Rectal smooth muscle tissue (tissue), 1 donor: Measurements from ENCODE around the gene SLC4A11.

Experiments
- H3K27ac ChIP-seq: one replicate; pipeline ENCODE4 v1.7.0; 2013; ENCODE audit warnings: low read depth, low read length, inconsistent platforms
- H3K27me3 ChIP-seq: one replicate; pipeline ENCODE4 v1.7.0; 2013; ENCODE audit warnings: low read length; ENCODE audit not compliant: control insufficient read depth, insufficient read depth
- H3K36me3 ChIP-seq: one replicate; pipeline ENCODE4 v1.7.0; 2013; ENCODE audit warnings: low read length; ENCODE audit not compliant: control insufficient read depth, insufficient read depth
- H3K4me1 ChIP-seq: one replicate; pipeline ENCODE4 v1.7.0; 2013; ENCODE audit warnings: low read length; ENCODE audit not compliant: control insufficient read depth, insufficient read depth
- H3K4me3 ChIP-seq: one replicate; pipeline ENCODE4 v1.7.0; 2013; ENCODE audit warnings: low read length
- H3K9ac ChIP-seq: one replicate; pipeline ENCODE4 v1.7.0; 2013; ENCODE audit warnings: low read length

Gene SLC4A11

DNA sequence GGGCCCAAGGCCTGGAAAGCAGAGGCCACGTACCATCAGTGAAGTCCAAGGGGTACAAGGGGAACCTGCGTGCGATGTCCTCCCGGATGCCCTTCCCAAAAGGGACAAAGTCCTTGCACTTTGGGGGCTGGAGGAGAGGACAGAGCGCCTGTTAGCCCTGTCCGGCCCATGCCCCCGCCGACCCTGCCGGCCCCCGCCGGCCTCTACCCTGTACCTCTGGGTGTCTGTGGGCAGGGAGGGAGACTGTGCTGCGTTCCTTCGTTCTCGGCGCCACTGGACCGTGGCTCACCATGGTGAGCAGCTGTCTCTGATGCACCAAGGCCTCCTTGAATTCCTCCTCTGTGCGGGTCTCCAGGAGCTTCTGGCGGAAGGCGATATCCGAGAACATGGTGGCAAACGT, 7.9 kb downstream of the SLC4A11 start:
- Histone ChIP-seq H3K4me1 (no peaks in the 10 kb centered on the region), H3K9ac (no peak overlapping the region), H3K27ac (no peak overlapping the region), H3K4me3 (no peak overlapping the region), H3K36me3 (no peaks in the 10 kb centered on the region), H3K27me3 (peaks cover 13% of the 10 kb centered on the region)

DNA sequence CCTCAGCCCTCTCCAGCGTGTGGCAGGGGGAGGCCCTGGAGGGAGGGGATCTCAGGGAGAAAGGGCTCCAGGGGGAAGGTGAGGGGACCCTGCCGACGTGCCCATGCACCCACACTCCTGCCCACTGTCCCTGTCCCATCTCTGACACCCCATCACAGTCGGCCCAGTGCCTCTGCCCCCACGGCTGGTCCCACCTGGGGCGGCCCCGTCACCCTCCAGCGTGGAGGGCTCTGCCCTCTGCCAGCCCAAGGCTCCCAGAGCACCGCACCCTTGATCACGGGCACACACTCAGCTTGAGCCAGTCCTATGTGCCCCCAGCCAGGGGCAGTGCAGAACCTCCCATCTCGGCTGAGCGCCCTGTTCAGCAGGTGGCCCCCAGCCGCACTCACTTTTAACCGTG, 9.2 kb downstream of the SLC4A11 start:
- no peak overlapping the region for H3K27ac ChIP-seq
- H3K4me1 ChIP-seq = no peaks in the 10 kb centered on the region
- H3K36me3 ChIP-seq = no peaks in the 10 kb centered on the region
- H3K9ac ChIP-seq = no peak overlapping the region
- peaks cover 5% of the 10 kb centered on the region for H3K27me3 ChIP-seq
- H3K4me3 ChIP-seq = no peak overlapping the region

DNA sequence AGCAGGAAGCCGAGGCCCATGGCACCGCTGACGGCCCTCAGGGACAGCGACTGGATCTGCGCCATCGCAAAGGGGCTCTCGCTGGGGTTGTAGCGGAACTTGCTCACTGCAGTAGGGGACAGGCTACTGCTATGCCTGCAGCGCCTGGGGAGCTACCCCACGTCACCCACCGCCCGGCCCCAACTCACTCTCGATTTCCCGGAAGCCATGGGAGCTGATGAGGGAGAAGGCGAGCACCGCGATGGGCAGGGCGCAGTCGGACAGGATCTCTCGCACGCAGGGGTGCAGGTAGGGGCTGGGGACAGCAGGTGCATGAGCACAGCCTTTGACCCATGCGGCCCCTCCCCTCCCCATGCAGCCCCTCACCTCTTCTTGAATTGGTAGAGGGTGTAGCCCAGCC, 9.8 kb downstream of the SLC4A11 start:
- H3K9ac ChIP-seq = no peak overlapping the region
- H3K4me1 ChIP-seq = no peaks in the 10 kb centered on the region
- no peak overlapping the region for H3K27ac ChIP-seq
- no peaks in the 10 kb centered on the region for H3K36me3 ChIP-seq
- no peaks in the 10 kb centered on the region for H3K27me3 ChIP-seq
- no peak overlapping the region for H3K4me3 ChIP-seq

DNA sequence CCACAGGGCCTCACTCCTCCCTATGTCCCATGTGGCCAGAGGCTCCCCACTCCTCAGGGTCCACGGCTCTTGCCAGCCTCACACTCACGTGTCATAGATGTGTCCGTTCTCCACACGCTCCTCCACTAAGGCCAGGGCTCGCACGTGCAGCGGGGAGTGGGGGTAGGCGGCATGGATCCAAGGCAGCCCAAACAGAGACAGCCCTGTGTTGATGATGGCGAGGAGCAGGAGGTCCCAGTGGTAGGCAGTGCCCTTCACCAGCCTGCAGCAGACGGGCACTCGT, 10.3 kb downstream of the SLC4A11 start:
- Histone ChIP-seq H3K4me3 (no peak overlapping the region), H3K36me3 (no peaks in the 10 kb centered on the region), H3K27ac (no peak overlapping the region), H3K9ac (no peak overlapping the region), H3K27me3 (no peaks in the 10 kb centered on the region), H3K4me1 (no peaks in the 10 kb centered on the region)

DNA sequence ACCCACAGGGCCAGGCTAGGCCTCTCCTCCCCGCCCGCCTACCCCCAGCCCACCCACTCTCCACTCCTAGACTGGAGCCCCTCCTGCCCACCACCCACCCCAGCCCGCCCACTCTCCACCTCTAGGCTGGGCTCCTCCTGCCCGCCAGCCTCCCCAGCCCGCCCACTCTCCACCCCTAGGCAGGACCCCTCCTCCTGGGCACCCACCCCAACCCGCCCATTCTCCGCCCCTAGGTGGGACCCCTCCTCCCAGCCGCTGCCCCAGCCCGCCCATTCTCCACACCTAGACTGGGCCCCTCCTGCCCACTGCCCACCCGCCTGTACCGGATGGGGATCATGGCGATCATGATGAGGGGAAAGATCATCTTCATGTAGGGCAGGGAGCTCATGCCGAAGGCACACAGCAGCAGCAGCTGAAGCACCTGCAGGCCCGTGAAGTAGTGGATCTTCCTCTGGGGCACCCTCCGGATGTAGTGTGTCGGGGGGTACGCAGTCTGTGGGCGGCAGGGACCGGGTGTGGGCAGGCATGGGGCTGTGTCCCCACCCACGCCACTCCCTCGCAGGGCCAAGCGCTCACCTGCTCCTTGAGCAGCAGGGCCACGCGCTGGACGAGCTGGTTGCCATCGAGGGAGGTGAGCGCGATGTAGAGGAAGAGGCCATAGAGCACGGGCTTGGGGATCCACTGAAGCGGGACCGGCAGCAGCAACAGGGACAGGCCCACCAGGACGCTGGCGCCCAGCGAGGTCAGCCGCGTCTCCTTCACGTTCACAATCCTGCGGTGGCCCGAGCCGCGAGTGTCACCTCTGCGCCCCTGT, 10.8 kb downstream of the SLC4A11 start:
- Histone ChIP-seq H3K36me3 (peaks cover 2% of the 10 kb centered on the region), H3K27ac (no peak overlapping the region), H3K4me3 (no peak overlapping the region), H3K4me1 (no peaks in the 10 kb centered on the region), H3K27me3 (no peaks in the 10 kb centered on the region), H3K9ac (no peak overlapping the region)

DNA sequence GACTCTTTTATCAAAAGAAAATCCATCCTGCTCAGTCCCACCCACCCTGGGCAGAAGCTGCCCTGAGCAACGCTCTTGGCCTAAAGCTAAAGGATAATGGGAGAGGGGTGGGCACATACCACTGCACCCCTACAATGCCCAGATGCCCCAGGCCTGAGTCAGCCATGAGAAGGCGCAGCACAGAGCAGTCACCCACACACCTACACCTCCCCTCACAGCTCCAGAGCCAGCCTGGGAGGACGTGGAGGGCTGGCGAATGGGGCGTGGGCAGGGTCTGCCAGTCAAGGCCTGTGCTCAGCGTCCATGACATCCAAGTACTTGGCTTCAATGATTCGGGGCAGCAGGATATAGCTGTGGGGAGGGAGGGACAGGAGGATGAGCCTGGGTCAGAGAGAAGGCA, 11.5 kb downstream of the SLC4A11 start:
- no peak overlapping the region for H3K9ac ChIP-seq
- H3K36me3 ChIP-seq = peaks cover 5% of the 10 kb centered on the region
- H3K27ac ChIP-seq = no peak overlapping the region
- no peaks in the 10 kb centered on the region for H3K4me1 ChIP-seq
- no peak overlapping the region for H3K4me3 ChIP-seq
- no peaks in the 10 kb centered on the region for H3K27me3 ChIP-seq

DNA sequence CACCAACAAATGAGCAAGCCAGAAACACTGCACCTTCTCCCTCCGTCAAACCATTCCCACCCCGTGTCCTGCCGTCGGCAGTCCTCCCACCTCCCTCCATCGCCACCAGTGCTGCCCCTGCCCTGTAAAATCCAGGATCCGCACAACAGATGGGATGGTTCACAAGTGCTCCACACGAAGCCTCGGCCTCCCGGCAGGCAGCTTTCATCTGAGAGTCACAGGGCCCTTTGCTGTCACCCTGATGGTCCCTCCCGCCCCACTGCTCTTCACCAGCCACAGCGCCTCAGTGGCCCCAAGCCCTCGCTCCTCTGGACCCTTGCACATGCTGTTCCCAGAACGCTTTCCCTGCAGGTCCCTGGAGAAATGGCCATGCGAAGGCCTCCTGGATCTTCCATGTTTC, 12.1 kb downstream of the SLC4A11 start:
- Histone ChIP-seq H3K9ac (no peak overlapping the region), H3K4me1 (no peaks in the 10 kb centered on the region), H3K27me3 (no peaks in the 10 kb centered on the region), H3K27ac (no peak overlapping the region), H3K4me3 (no peak overlapping the region), H3K36me3 (peaks cover 5% of the 10 kb centered on the region)

DNA sequence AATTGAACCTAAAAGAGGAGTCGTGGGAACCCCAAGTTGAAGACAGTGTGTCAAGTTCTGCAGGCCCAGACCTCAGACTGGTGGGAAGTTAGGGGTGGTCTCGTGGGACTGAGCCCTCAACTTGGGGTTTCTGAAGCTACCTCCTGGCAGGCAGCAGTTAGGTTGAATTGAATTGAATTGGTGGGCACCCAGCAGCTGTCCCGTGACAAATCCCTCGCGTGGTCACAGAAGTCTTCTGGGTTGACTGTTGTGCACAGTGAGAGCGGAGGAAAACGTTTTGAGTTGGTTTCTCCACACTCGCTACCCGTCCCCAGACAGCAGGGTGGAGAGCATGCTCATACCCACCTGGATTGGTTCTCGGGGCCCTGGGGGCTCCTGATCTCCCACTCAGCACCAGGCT, 12.9 kb downstream of the SLC4A11 start:
- Histone ChIP-seq H3K27ac (no peak overlapping the region), H3K4me3 (no peak overlapping the region), H3K36me3 (peaks cover 5% of the 10 kb centered on the region), H3K9ac (no peak overlapping the region), H3K27me3 (no peaks in the 10 kb centered on the region), H3K4me1 (no peaks in the 10 kb centered on the region)

DNA sequence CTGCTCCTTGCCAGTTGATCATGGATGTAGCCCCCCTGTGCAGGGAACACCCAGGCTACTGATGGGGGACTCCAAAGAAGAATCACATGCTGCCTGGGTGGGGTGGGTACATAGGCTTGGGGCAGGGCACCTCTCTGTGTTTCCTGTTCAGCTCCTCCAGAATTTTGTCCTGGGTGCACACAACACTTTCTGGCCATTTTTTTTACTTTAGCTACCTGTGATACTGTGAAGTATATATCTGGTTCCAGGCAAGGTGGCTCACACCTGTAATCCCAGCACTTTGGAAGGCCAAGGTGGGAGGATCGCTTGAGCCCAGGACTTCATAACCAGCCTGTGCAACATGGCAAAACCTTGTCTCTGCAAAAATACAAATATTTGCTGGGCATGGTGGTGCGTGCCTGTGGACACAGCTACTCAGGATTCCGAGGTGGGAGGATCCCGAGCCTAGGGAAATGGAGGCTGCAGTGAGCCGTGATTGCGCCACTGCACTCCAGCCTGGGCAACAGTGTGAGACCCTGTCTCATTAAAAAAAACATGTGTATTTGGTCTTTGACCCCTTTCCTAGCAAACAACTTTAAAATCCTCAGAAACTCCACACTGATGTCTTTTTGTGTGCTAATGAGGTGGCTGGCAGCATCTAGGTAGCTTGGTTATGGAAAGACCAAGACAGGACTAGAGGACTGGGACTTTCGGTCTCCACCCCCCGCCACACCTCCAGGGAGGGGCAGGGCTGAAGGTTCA, 14.1 kb downstream of the SLC4A11 start:
- Histone ChIP-seq H3K4me1 (no peaks in the 10 kb centered on the region), H3K9ac (no peak overlapping the region), H3K36me3 (peaks cover 5% of the 10 kb centered on the region), H3K27ac (no peak overlapping the region), H3K27me3 (no peaks in the 10 kb centered on the region), H3K4me3 (no peak overlapping the region)

DNA sequence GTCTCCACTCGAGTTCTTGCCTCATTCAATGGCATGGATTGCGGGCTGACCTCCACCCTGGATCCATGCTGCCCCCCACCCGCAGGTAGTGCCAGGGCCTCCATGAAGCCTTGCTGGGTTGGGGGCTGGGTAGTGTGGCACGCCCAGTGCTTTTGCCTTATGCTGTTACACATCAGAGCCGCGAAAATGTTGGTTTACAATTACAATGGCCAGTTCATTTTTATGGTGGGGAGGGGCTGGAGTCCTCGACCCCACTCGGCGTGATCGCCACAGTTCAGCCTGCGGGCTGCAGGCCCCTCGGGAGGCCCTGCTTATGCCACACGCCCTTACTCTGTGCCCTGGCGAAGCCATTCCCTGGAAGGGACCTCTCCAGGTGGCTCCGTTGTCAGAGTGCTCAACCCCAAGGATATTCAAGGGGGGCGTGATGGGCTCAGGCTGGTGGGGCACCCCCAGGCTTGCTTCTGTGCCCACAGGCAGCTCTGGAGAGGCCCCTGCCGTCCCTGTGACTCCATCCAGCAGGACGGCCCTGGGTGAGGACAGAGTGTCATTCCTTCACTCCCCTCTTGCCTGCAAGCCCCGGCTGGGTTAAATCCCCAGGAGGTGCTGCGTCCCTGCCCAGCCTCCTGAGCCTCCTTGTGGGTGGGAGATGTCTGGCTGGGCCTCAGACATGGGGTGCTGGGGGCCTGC, 14.9 kb downstream of the SLC4A11 start:
- H3K27ac ChIP-seq = no peak overlapping the region
- no peak overlapping the region for H3K4me3 ChIP-seq
- peaks cover 5% of the 10 kb centered on the region for H3K36me3 ChIP-seq
- no peaks in the 10 kb centered on the region for H3K4me1 ChIP-seq
- no peak overlapping the region for H3K9ac ChIP-seq
- no peaks in the 10 kb centered on the region for H3K27me3 ChIP-seq

DNA sequence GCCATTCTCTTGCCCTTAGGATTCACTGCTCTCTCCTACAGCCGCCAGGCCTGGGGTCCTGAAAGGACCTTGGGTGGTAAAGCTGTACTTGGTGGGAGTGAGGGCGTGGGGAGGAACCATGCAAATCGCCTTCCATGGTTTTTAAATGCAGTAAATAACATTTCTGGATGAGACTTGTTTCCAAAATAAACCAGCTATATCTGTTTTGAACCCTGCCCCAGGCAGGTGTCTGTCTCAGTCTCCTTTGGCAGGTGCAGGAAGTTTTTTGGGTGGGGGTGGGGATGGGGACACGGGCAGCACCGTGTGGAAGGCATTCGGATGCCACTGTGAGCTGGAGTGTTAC, 15.4 kb downstream of the SLC4A11 start:
- no peak overlapping the region for H3K27ac ChIP-seq
- no peaks in the 10 kb centered on the region for H3K4me1 ChIP-seq
- peaks cover 5% of the 10 kb centered on the region for H3K36me3 ChIP-seq

DNA sequence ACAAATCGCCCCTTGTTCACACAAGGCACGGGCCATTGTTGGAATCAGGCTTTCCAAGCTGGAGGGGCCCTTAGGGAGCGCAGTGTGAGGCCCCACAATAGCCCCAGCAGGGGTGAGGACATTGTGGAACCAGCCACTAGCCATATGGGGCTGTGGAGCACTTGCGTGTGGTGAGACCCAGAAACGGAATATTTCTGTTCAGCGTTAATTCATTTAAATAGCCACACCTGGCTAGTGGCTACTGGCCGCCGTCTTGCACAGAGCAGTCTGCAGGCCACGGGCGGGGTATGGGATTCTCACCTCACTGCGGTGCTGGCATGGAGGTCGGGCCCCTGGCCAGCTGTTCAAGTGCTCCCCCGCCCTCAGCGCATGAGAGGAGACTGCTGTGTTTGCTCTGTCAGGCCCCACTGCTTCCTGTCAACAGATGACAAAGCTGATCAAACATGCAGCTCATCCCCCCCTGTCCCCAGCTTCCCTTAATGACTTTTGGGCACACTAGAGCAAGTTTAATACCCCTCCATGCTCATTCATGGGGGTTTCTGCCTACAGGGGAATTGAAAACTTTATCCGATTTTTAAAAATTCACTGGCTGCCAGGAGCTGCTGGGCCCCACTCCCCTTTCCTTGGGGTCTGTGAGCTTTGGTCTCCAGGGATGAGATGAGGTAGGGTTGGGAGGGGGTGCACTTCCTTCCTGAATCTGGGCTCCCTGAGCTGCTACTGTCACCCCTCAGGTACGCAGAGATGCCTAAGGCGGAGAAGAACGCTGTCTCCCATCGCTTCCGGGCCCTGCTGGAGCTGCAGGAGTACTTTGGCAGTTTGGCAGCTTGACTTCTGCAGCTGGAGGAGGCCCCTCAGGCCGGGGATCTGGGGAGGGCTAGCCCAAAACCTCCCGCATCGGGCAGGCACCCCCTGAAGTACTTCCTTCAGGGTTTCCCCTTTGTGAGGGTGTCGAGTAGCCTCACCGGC, 16.1 kb downstream of the SLC4A11 start:
- Histone ChIP-seq H3K4me3 (no peak overlapping the region), H3K36me3 (peaks cover 5% of the 10 kb centered on the region), H3K4me1 (no peaks in the 10 kb centered on the region), H3K27me3 (no peaks in the 10 kb centered on the region), H3K9ac (no peak overlapping the region), H3K27ac (no peak overlapping the region)

More for the DNA sequence above, 15.4 kb downstream of the SLC4A11 start:
- H3K4me3 ChIP-seq = no peak overlapping the region
- H3K9ac ChIP-seq = no peak overlapping the region
- H3K27me3 ChIP-seq = no peaks in the 10 kb centered on the region
